Testis (tissue), 3 donors: ENCODE measurements around the gene PDE6A. TPM values are rescaled to one million over a fixed set of nuclear protein-coding genes. Genes with fewer than 3 reads are reported as not detected.

Experiments
- DNase-seq: peaks from one replicate; pipeline ENCODE4 v3.0.0-alpha.2; 2019
- H3K27ac ChIP-seq, 2 donors: fragments of 200-600 bp; sonication (generic); one replicate each; pipeline ENCODE4 v1.5.1; 2019
- H3K27me3 ChIP-seq: fragments of 200-600 bp; sonication (generic); one replicate; pipeline ENCODE4 v1.5.1; 2019
- H3K36me3 ChIP-seq: fragments of 200-600 bp; sonication (generic); one replicate; pipeline ENCODE4 v1.5.1; 2017; ENCODE audit warnings: low read depth; ENCODE audit errors: missing control alignments
- H3K4me1 ChIP-seq: fragments of 200-600 bp; sonication (generic); one replicate; pipeline ENCODE4 v1.5.1; 2019
- H3K4me3 ChIP-seq, 2 donors: fragments of 200-600 bp; sonication (generic); one replicate each; pipeline ENCODE4 v1.5.1; 2017 to 2019
- H3K9me3 ChIP-seq: fragments of 200-600 bp; sonication (generic); one replicate; pipeline ENCODE4 v1.5.1; 2017
- CTCF ChIP-seq, 3 experiments: fragments of 450-650 bp in 2 of 3; fragments of 200-600 bp in 1 of 3; sonication (generic) in 1 of 3; IDR thresholded peaks; one replicate each; pipeline ENCODE4 v1.5.1; 2016 to 2019; ENCODE audit warnings: antibody characterized with exemption in 3 of 3, mild to moderate bottlenecking in 2 of 3, moderate library complexity in 1 of 3
- POLR2A ChIP-seq: fragments of 450-650 bp; IDR thresholded peaks from one replicate; pipeline ENCODE4 v1.6.1; 2017; ENCODE audit warnings: antibody characterized with exemption, mild to moderate bottlenecking, moderate library complexity
- WGBS, 2 donors: methylation state at CpG; one replicate each; pipeline ENCODE4 v1.1.5; 2018; 5-methylcytosine and 5-hydroxymethylcytosine counted together
- intact Hi-C: fragments of 100-400 bp; cut with DNase I; formaldehyde crosslinking; loops from one replicate; pipeline ENCODE4 v1.15.1; 2023; ENCODE audit warnings: low total_unique reads
- polyA plus RNA-seq: library from polyadenylated mRNA; stranded (reverse); fragments of 350-450 nt; fragmentation: Illumina TruSeq; extraction: RNeasy Lipid Tissue Mini Kit (QIAGEN cat#74804); gene quantifications from one replicate; pipeline ENCODE4 v1.2.3, GENCODE V29; 2014; ENCODE audit warnings: low read depth, low replicate concordance; ENCODE audit not compliant: insufficient read depth
- total RNA-seq, 2 donors: library from RNA; depleted of rRNA; stranded (reverse); fragments of >200 nt; gene quantifications; one replicate each; pipeline ENCODE4 v1.2.3, GENCODE V29; 2016

Gene PDE6A
- total and polyA plus RNA-seq, 3 donors from 2014 or later, result 2.9 to 4.6 (median 3.2) TPM

- TF ChIP-seq POLR2A (no peak), CTCF (IDR thresholded peaks at IDR 0.05) (no peak)
- intact Hi-C loops, result loop anchor here (10.0 kb wide), 1 partner anchor 117 kb away; the partner anchor contains the start of gene SLC26A2
- H3K27ac ChIP-seq, result no peak overlapping the region
- no peaks in the 10 kb centered on the region for H3K27me3 ChIP-seq
- no peaks in the 10 kb centered on the region for H3K9me3 ChIP-seq
- no peaks in the 10 kb centered on the region for H3K36me3 ChIP-seq
- WGBS, 2 donors, result 91 to 94% methylated on average over 15 of the region's 15 CpGs
- H3K4me1 ChIP-seq, result no peaks in the 10 kb centered on the region
- DNase-seq, result no peak
- no peak overlapping the region for H3K4me3 ChIP-seq
Observed at GRCh38 chr5:149847611-149848010, 97.0 kb downstream of the PDE6A start.

- intact Hi-C loops, result loop anchor here (10.0 kb wide), 1 partner anchor 119 kb away; the partner anchor contains the start of gene SLC26A2
- TF ChIP-seq POLR2A (no peak), CTCF (IDR thresholded peaks at IDR 0.05) (no peak)
- 86 to 88% methylated on average over 5 of the region's 5 CpGs for WGBS, 2 donors
- Histone ChIP-seq H3K9me3 (no peaks in the 10 kb centered on the region), H3K36me3 (no peaks in the 10 kb centered on the region), H3K4me1 (no peaks in the 10 kb centered on the region), H3K27ac (no peak overlapping the region), H3K27me3 (no peaks in the 10 kb centered on the region), H3K4me3 (no peak overlapping the region)
- DNase-seq, result no peak
Observed at GRCh38 chr5:149846021-149846420, 98.6 kb downstream of the PDE6A start.

GRCh38 chr5:149845601-149846000 is 99.0 kb downstream of the PDE6A start:
- TF ChIP-seq POLR2A (no peak), CTCF (IDR thresholded peaks at IDR 0.05) (no peak)
- 92% methylated on average over 12 to 15 of the region's 15 CpGs for WGBS, 2 donors
- H3K4me1 ChIP-seq, result no peaks in the 10 kb centered on the region
- no peaks in the 10 kb centered on the region for H3K36me3 ChIP-seq
- H3K27ac ChIP-seq, result no peak overlapping the region
- no peaks in the 10 kb centered on the region for H3K9me3 ChIP-seq
- H3K27me3 ChIP-seq, result no peaks in the 10 kb centered on the region
- no peak overlapping the region for H3K4me3 ChIP-seq
- no peak for DNase-seq
- intact Hi-C loops, result loop anchor here (10.0 kb wide), 1 partner anchor 119 kb away; the partner anchor contains the start of gene SLC26A2

GRCh38 chr5:149841851-149842793 is 102.5 kb downstream of the PDE6A start:
- no peaks in the 10 kb centered on the region for H3K36me3 ChIP-seq
- 88 to 91% methylated on average over 13 to 14 of the region's 14 CpGs for WGBS, 2 donors
- no peak overlapping the region for H3K4me3 ChIP-seq
- intact Hi-C loops, result loop anchor here (10.0 kb wide), 1 partner anchor 123 kb away; the partner anchor contains the start of gene SLC26A2
- no peaks in the 10 kb centered on the region for H3K4me1 ChIP-seq
- no peak overlapping the region for H3K27ac ChIP-seq
- no peaks in the 10 kb centered on the region for H3K9me3 ChIP-seq
- no peaks in the 10 kb centered on the region for H3K27me3 ChIP-seq
- DNase-seq, result no peak
- TF ChIP-seq CTCF (IDR thresholded peaks at IDR 0.05) (no peak), POLR2A (no peak)
